Activated CD8-positive, alpha-beta T cell treated with anti-CD3 and anti-CD28 coated beads for 36 hours (primary cell): ENCODE results near the gene CACNA1C. TPM values are rescaled to one million over a fixed set of nuclear protein-coding genes. Genes with fewer than 3 reads are reported as not detected.

Source experiments
- ATAC-seq: fragments of 200-7000 bp; cut with Tn5 transposase; one replicate; pipeline ENCODE4 v1.10.0; 2021; ENCODE audit warnings: mild to moderate bottlenecking, moderate library complexity
- CTCF ChIA-PET: fragments of 350-600 bp; sonication (Branson Sonifier 250); formaldehyde crosslinking; loops from one replicate; lab custom pipeline; 2021; ENCODE audit warnings: antibody characterized with exemption; lab: Charles Lee
- POLR2A ChIA-PET: fragments of 350-600 bp; sonication (Branson Sonifier 250); formaldehyde crosslinking; loops from one replicate; lab custom pipeline; 2021; ENCODE audit warnings: antibody characterized with exemption; lab: Charles Lee
- DNase-seq: peaks from one replicate; pipeline ENCODE4 v3.0.0-alpha.2; 2020
- H3K27ac Mint-ChIP-seq: one replicate; pipeline ENCODE4 v1.8.0; 2021; ENCODE audit warnings: mild to moderate bottlenecking, mixed read lengths
- H3K27me3 Mint-ChIP-seq: one replicate; pipeline ENCODE4 v1.8.0; 2021; ENCODE audit warnings: mixed read lengths
- H3K36me3 Mint-ChIP-seq: one replicate; pipeline ENCODE4 v1.8.0; 2021; ENCODE audit warnings: low read depth, mixed read lengths
- H3K4me1 Mint-ChIP-seq: one replicate; pipeline ENCODE4 v1.8.0; 2021; ENCODE audit warnings: low read depth, mixed read lengths
- H3K4me3 Mint-ChIP-seq: one replicate; pipeline ENCODE4 v1.8.0; 2021; ENCODE audit warnings: mild to moderate bottlenecking, moderate library complexity, mixed read lengths
- H3K9me3 Mint-ChIP-seq: one replicate; pipeline ENCODE4 v1.8.0; 2021; ENCODE audit warnings: mixed read lengths
- CTCF ChIP-seq: fragments of 200-600 bp; IDR thresholded peaks from one replicate; pipeline ENCODE4 v1.8.0; 2022; ENCODE audit warnings: antibody characterized with exemption, mild to moderate bottlenecking
- intact Hi-C: fragments of 100-400 bp; cut with micrococcal nuclease; formaldehyde crosslinking; loops from one replicate; pipeline ENCODE4 v1.10.0; 2022
- total RNA-seq, 2 experiments: library from RNA; stranded (reverse); gene quantifications; one replicate each; pipeline ENCODE4 v1.2.3, GENCODE V29; 2021

The CACNA1C gene
- total RNA-seq, 2 experiments from 2014 or later, result 0.02 to 0.05 TPM

DNA sequence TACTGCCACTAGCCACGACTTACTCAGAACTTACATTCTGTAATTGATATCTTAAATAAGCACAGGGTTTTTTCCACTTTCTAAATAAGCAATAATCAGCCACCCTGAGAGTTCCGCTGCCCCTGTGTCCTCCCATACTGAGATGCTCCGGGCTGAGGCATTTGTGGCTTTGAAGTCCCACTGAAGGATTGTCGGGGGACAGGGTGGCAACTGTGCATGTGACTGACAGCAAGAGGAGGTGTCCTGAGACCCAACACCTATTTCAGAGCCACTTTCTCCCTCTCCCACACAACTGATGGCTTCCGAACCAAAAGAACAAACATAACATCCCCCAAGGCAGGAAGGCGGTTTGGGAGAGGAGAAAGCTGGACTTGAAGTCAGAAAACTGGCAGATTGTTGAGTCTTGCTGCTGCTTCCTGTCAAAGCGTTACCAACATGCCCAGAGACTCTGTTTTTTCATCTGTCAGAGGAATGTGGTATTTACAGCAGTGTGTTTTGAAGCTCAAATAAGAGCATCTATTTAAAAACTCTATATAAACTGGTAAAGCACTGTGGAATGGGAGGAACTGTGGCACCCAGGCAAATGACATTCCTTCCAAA, 584.1 kb downstream of the CACNA1C start:
- ATAC-seq (no peak), DNase-seq (no peak)
- Mint-ChIP-seq H3K36me3 (no peaks in the 10 kb centered on the region), H3K27ac (no peak overlapping the region), H3K27me3 (peaks cover 3% of the 10 kb centered on the region), H3K4me3 (no peak overlapping the region), H3K4me1 (peaks cover 8% of the 10 kb centered on the region), H3K9me3 (no peaks in the 10 kb centered on the region)
- CTCF ChIA-PET, result no interaction called here
- no peak for TF ChIP-seq CTCF
- intact Hi-C loops, result no loop called here
- POLR2A ChIA-PET, result no interaction called here

DNA sequence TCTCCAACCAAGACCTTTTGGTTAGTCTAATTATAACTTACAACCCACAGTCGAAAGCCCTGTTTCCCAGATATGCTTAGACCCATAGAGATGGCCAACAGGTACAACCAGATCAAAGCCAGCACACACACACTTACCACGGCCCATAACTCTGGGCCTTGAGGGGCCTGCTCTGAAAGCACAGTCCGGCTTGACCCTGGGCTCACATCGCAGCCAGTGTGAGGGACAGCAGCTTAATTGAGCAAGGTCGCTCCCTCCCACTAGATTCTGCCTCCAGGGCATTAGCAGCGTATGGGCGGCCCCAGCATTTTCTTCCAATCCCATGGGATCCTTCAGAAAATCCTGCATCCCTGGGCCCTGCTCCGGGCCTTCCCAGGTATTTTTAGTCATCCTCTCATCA, 584.6 kb downstream of the CACNA1C start:
- H3K4me3 Mint-ChIP-seq, result no peak overlapping the region
- no peak overlapping the region for H3K27ac Mint-ChIP-seq
- no peak for DNase-seq
- ATAC-seq, result no peak
- H3K27me3 Mint-ChIP-seq, result peaks cover 3% of the 10 kb centered on the region
- TF ChIP-seq CTCF, result no peak
- peaks cover 13% of the 10 kb centered on the region for H3K4me1 Mint-ChIP-seq
- no peaks in the 10 kb centered on the region for H3K36me3 Mint-ChIP-seq
- POLR2A ChIA-PET, result no interaction called here
- H3K9me3 Mint-ChIP-seq, result no peaks in the 10 kb centered on the region
- intact Hi-C loops, result no loop called here
- CTCF ChIA-PET, result no interaction called here

- H3K4me3 Mint-ChIP-seq, result no peak overlapping the region
- POLR2A ChIA-PET, result no interaction called here
Observed at GRCh38 chr12:2638273-2639019, 585.7 kb downstream of the CACNA1C start.

GRCh38 chr12:2639020-2639298, 586.2 kb downstream of the CACNA1C start:
- Mint-ChIP-seq H3K27ac (no peak overlapping the region), H3K4me3 (no peak overlapping the region), H3K27me3 (peaks cover 11% of the 10 kb centered on the region), H3K36me3 (no peaks in the 10 kb centered on the region), H3K4me1 (peaks cover 20% of the 10 kb centered on the region), H3K9me3 (no peaks in the 10 kb centered on the region)
- DNase-seq, result no peak
- ChIA-PET CTCF (no interaction called here), POLR2A (no interaction called here)
- ATAC-seq, result no peak
- TF ChIP-seq CTCF, result no peak
- intact Hi-C loops, result no loop called here

More at GRCh38 chr12:2638273-2639019, 585.7 kb downstream of the CACNA1C start:
- ATAC-seq (no peak), DNase-seq (no peak)
- no peaks in the 10 kb centered on the region for H3K9me3 Mint-ChIP-seq
- no peak for TF ChIP-seq CTCF
- CTCF ChIA-PET, result no interaction called here
- peaks cover 20% of the 10 kb centered on the region for H3K4me1 Mint-ChIP-seq
- intact Hi-C loops, result no loop called here
- H3K36me3 Mint-ChIP-seq, result no peaks in the 10 kb centered on the region
- H3K27me3 Mint-ChIP-seq, result peaks cover 6% of the 10 kb centered on the region
- H3K27ac Mint-ChIP-seq, result no peak overlapping the region

- Mint-ChIP-seq H3K4me1 (peaks cover 20% of the 10 kb centered on the region), H3K9me3 (no peaks in the 10 kb centered on the region), H3K27ac (no peak overlapping the region), H3K27me3 (peaks cover 16% of the 10 kb centered on the region), H3K4me3 (no peak overlapping the region), H3K36me3 (no peaks in the 10 kb centered on the region)
- POLR2A ChIA-PET, result no interaction called here
- no peak for TF ChIP-seq CTCF
- CTCF ChIA-PET, result no interaction called here
- intact Hi-C loops, result no loop called here
- DNase-seq (no peak), ATAC-seq (no peak)
Observed at GRCh38 chr12:2640281-2640680, 587.5 kb downstream of the CACNA1C start.
